Endothelial cell of umbilical vein (primary cell): ENCODE results near the gene PROCA1. TPM values are rescaled to one million over a fixed set of nuclear protein-coding genes. Genes with fewer than 3 reads are reported as not detected.

ENCODE experiments used
- BruUV-seq: library from RNA; stranded (reverse); fragments of 400-500 nt; replicated peaks from 2 replicates; lab custom pipeline; 2021; lab: Mats Ljungman, UMichigan
- CTCF ChIA-PET: fragments of 300-600, 350-600 bp; sonication (Branson Sonifier 250); formaldehyde crosslinking; loops from one replicate; lab custom pipeline; 2021; ENCODE audit warnings: antibody characterized with exemption, inconsistent platforms; lab: Charles Lee
- POLR2A ChIA-PET: fragments of 300-600, 350-600 bp; sonication (Branson Sonifier 250); formaldehyde crosslinking; loops from one replicate; lab custom pipeline; 2021; ENCODE audit warnings: antibody characterized with exemption, inconsistent platforms; lab: Charles Lee
- DNase-seq: peaks from one replicate; pipeline ENCODE4 v3.0.0-alpha.2; 2011; ENCODE audit warnings: low read depth, low spot score
- FAIRE-seq: peaks from 2 replicates; lab custom pipeline; 2011; peaks lifted over from hg19 to GRCh38; lab: Jason Lieb, UNC
- H2AFZ ChIP-seq: 2 replicates; pipeline ENCODE4 v1.6.0; 2012; ENCODE audit warnings: low read depth, low read length, control low read depth, inconsistent platforms
- H3K27ac ChIP-seq: 2 replicates; pipeline ENCODE4 v1.5.1; 2011; ENCODE audit warnings: low read depth, mild to moderate bottlenecking, control low read depth, low read length, moderate library complexity; ENCODE audit not compliant: insufficient read depth
- H3K27me3 ChIP-seq, 2 experiments: 2 replicates each; pipeline versions ENCODE4 v1.6.0 to v1.6.1; 2011; ENCODE audit warnings: low read length in 2 of 2, mixed read lengths in 1 of 2; ENCODE audit not compliant: control insufficient read depth in 2 of 2, insufficient read depth in 2 of 2
- H3K36me3 ChIP-seq, 2 experiments: 2 replicates in 1 of 2; 3 replicates in 1 of 2; pipeline ENCODE4 v1.5.1; 2011; ENCODE audit warnings: low read length in 2 of 2, mild to moderate bottlenecking in 1 of 2, moderate library complexity in 1 of 2; ENCODE audit not compliant: control insufficient read depth in 2 of 2, insufficient read depth in 2 of 2; ENCODE audit errors: extremely low read depth in 1 of 2
- H3K4me1 ChIP-seq: 3 replicates; pipeline ENCODE4 v1.5.1; 2011; ENCODE audit warnings: mild to moderate bottlenecking, low read length; ENCODE audit not compliant: control insufficient read depth, insufficient read depth; ENCODE audit errors: extremely low read depth
- H3K4me2 ChIP-seq: 2 replicates; pipeline ENCODE4 v1.6.1; 2011; ENCODE audit warnings: low read length, control low read depth, mixed read lengths; ENCODE audit not compliant: insufficient read depth
- H3K4me3 ChIP-seq, 3 experiments: fragments of 200-600 bp in 1 of 3; sonication (generic), shearing (Covaris generic) in 1 of 3; replicated peaks in 1 of 3; 2 replicates each; pipeline ENCODE4 v1.5.1; 2011 to 2016; ENCODE audit warnings: control low read depth in 3 of 3, low read length in 3 of 3, mild to moderate bottlenecking in 2 of 3, inconsistent platforms in 1 of 3, low read depth in 1 of 3, moderate library complexity in 1 of 3; ENCODE audit not compliant: insufficient read depth in 1 of 3
- H3K79me2 ChIP-seq: 2 replicates; pipeline ENCODE4 v1.6.0; 2012; ENCODE audit warnings: low read length, inconsistent platforms; ENCODE audit not compliant: control insufficient read depth, insufficient read depth
- H3K9ac ChIP-seq: replicated peaks from 2 replicates; pipeline ENCODE3; 2011; ENCODE audit warnings: low read length, control low read depth; ENCODE audit not compliant: insufficient read depth; ENCODE audit errors: extremely low read depth
- H3K9me1 ChIP-seq: replicated peaks from 3 replicates; pipeline ENCODE4 v1.6.0; 2011; ENCODE audit warnings: mild to moderate bottlenecking, low read length; ENCODE audit not compliant: control insufficient read depth, insufficient read depth; ENCODE audit errors: extremely low read depth
- H3K9me3 ChIP-seq: replicated peaks from 2 replicates; pipeline ENCODE4 v1.5.1; 2012; ENCODE audit warnings: low read length, inconsistent platforms; ENCODE audit not compliant: control insufficient read depth, insufficient read depth
- H4K20me1 ChIP-seq: replicated peaks from 2 replicates; pipeline ENCODE3; 2011; ENCODE audit warnings: mild to moderate bottlenecking, low read length; ENCODE audit not compliant: control insufficient read depth, insufficient read depth; ENCODE audit errors: extremely low read depth
- EZH2 ChIP-seq: IDR thresholded peaks from 2 replicates; pipeline ENCODE4 v1.6.1; 2012; ENCODE audit warnings: borderline replicate concordance, low read depth, mild to moderate bottlenecking, moderate library complexity, low read length, inconsistent platforms; ENCODE audit not compliant: severe bottlenecking
- FOS ChIP-seq: IDR thresholded peaks from 2 replicates; pipeline ENCODE4 v1.6.1; 2011; ENCODE audit warnings: mild to moderate bottlenecking, low read length, moderate library complexity, borderline replicate concordance; ENCODE audit not compliant: insufficient read depth
- GATA2 ChIP-seq: IDR thresholded peaks from 2 replicates; pipeline ENCODE4 v1.7.0; 2011; ENCODE audit warnings: low read depth, mild to moderate bottlenecking, moderate library complexity, mixed read lengths, low read length; ENCODE audit not compliant: insufficient read length, insufficient read depth
- JUN ChIP-seq: IDR thresholded peaks from 2 replicates; pipeline ENCODE4 v1.6.1; 2011; ENCODE audit warnings: borderline replicate concordance, low read depth; ENCODE audit not compliant: insufficient read length, insufficient read depth
- MYC ChIP-seq: IDR thresholded peaks from one replicate; pipeline ENCODE4 v1.6.1; 2011; ENCODE audit warnings: mild to moderate bottlenecking, low read depth, low read length
- POLR2A ChIP-seq: IDR thresholded peaks from 2 replicates; pipeline ENCODE4 v1.6.1; 2012; ENCODE audit warnings: low read depth, mild to moderate bottlenecking, control low read depth, low read length
- POLR2AphosphoS5 ChIP-seq: IDR thresholded peaks from 2 replicates; pipeline ENCODE4 v1.6.1; 2012; ENCODE audit warnings: low read depth, mild to moderate bottlenecking, control low read depth, low read length, moderate library complexity; ENCODE audit not compliant: insufficient read depth
- dilution Hi-C: fragments of 300-500 bp; cut with MboI; formaldehyde crosslinking; loops from one replicate; pipeline ENCODE4 v1.15.0; 2019; ENCODE audit warnings: low sequenced_read_pairs; ENCODE audit not compliant: extremely low pct_ligation_motif_present
- intact Hi-C: fragments of 100-400 bp; cut with micrococcal nuclease; formaldehyde crosslinking; loops from one replicate; pipeline ENCODE4 v1.10.0; 2022
- polyA plus RNA-seq, 4 experiments: library from polyadenylated mRNA; depleted of rRNA in 3 of 4; stranded (reverse) in 3 of 4; unstranded in 1 of 4; fragments of >200 nt; gene quantifications; 2 replicates each; pipeline versions ENCODE4 v1.2.1 to v1.2.3, GENCODE V29; 2011 to 2012; ENCODE audit warnings: missing spikeins in 1 of 4
- total RNA-seq: library from RNA; stranded (reverse); gene quantifications from 2 replicates; pipeline ENCODE4 v1.2.3, GENCODE V29; 2021
- TF ChIP-seq, protein P1 (sequence below): IDR thresholded peaks from 2 replicates; pipeline ENCODE4 v1.6.1; 2011; ENCODE audit not compliant: insufficient read depth, insufficient read length
- TF ChIP-seq, protein P2 (sequence below), 2 donors: IDR thresholded peaks; 1 replicate in 1 of 2; 2 replicates in 1 of 2; pipeline ENCODE4 v1.5.1; 2011; ENCODE audit warnings: low read length in 2 of 2, mild to moderate bottlenecking in 2 of 2, moderate library complexity in 2 of 2, control low read depth in 1 of 2, inconsistent platforms in 1 of 2, low read depth in 1 of 2; ENCODE audit not compliant: insufficient read depth in 1 of 2; ENCODE audit errors: extremely low read depth in 1 of 2

PROCA1 gene
- total and polyA plus RNA-seq, 2 donors (not counting 3 experiments of a cell fraction or from before 2014, with no cell fraction given), result 2.0 to 2.1 TPM

DNA sequence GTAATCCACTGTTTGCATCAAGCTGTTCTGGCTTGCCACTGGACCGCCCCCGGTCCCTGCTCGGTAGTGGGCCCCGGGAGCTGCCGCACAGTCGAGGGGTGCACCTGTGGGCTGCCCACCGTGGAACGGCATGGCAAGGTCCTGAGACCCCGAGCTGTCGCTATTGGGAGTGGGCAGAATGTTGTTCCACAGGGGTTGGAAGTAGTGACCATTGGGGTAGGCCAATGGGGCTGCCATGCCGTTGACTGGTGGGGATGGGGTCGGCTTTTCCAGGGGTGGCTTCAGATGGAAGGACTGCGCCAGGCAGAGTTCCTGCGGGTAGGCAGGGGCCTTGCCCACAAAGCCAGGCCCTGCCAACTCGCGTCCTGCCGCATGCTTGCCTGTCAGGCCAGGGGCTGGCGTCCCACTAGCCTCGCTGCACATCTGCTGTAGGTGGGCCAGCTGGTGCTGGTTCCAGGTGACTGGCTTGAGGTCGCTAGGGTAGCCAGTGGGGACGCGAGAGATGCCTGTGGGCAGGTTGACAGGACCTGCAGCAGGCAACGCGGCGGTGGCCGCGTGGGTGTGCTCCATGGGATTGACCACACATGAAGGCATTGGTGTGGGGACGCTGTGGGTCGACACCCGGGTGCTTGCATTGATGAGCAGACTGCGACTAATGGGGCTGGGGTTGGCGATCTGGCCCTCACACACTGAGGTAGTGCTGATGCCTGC is 46.9 kb upstream of the PROCA1 start:
- POLR2A ChIA-PET, result no interaction called here
- DNase-seq, result no peak
- H3K79me2 ChIP-seq, result peaks cover 6% of the 10 kb centered on the region
- H4K20me1 ChIP-seq, result no peaks in the 10 kb centered on the region
- no peak overlapping the region for H3K4me3 ChIP-seq
- intact Hi-C loops, result no loop called here
- no TSS peak for BruUV-seq
- H3K4me1 ChIP-seq, result peaks cover 16% of the 10 kb centered on the region
- no peaks in the 10 kb centered on the region for H3K9me3 ChIP-seq
- dilution Hi-C loops, result no loop called here
- CTCF ChIA-PET, result no interaction called here
- no peak for FAIRE-seq
- H3K9me1 ChIP-seq, result no peaks in the 10 kb centered on the region
- no peak overlapping the region for H2AFZ ChIP-seq
- H3K27me3 ChIP-seq, result no peaks in the 10 kb centered on the region
- H3K36me3 ChIP-seq, result peaks cover 4 to 29% of the 10 kb centered on the region in 2 experiments
- H3K9ac ChIP-seq, result no peak overlapping the region
- no peak overlapping the region for H3K4me2 ChIP-seq
- TF ChIP-seq JUN (no peak), FOS (no peak), GATA2 (no peak), EZH2 (no peak), POLR2A (no peak), MYC (no peak), POLR2AphosphoS5 (no peak)
- TF ChIP-seq, protein P1, sequence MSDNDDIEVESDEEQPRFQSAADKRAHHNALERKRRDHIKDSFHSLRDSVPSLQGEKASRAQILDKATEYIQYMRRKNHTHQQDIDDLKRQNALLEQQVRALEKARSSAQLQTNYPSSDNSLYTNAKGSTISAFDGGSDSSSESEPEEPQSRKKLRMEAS, result no peak
- TF ChIP-seq, protein P2, sequence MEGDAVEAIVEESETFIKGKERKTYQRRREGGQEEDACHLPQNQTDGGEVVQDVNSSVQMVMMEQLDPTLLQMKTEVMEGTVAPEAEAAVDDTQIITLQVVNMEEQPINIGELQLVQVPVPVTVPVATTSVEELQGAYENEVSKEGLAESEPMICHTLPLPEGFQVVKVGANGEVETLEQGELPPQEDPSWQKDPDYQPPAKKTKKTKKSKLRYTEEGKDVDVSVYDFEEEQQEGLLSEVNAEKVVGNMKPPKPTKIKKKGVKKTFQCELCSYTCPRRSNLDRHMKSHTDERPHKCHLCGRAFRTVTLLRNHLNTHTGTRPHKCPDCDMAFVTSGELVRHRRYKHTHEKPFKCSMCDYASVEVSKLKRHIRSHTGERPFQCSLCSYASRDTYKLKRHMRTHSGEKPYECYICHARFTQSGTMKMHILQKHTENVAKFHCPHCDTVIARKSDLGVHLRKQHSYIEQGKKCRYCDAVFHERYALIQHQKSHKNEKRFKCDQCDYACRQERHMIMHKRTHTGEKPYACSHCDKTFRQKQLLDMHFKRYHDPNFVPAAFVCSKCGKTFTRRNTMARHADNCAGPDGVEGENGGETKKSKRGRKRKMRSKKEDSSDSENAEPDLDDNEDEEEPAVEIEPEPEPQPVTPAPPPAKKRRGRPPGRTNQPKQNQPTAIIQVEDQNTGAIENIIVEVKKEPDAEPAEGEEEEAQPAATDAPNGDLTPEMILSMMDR (IDR thresholded peaks at IDR 0.05; ENCODE audit: extremely low read depth in 1 of 2, insufficient read depth in 1 of 2, low read depth in 1 of 2, low read length in 2 of 2), result no peak
- no peak overlapping the region for H3K27ac ChIP-seq
